ENCODE measurements around the gene SLC22A5.

- TF ChIP-seq EZH2 (IDR thresholded peaks at IDR 0.05; ENCODE audit: low read depth) (no peak), CTCF (conservative IDR thresholded peaks at IDR 0.05) (no peak)
Measured at GRCh38 chr5:132383984-132384383, 14.5 kb downstream of the SLC22A5 start.
